ENCODE data around the gene BOC.

- TF ChIP-seq CTCF (conservative IDR thresholded peaks at IDR 0.05; ENCODE audit: low read depth, low read length) (no peak), EZH2 (IDR thresholded peaks at IDR 0.05; ENCODE audit: low read length, unreplicated experiment) (no peak), EZH2phosphoT487 (IDR thresholded peaks at IDR 0.05; ENCODE audit: borderline replicate concordance, low read length) (no peak)
Observed at GRCh38 chr3:113245761-113246161, 34.4 kb downstream of the BOC start.
